CD4-positive, alpha-beta T cell treated with Interleukin-1 beta for 1 hour (primary cell): ENCODE data around the gene PSMC3.

ENCODE experiments used
- DNase-seq, 2 donors: peaks; one replicate each; pipeline ENCODE4 v3.0.0-alpha.2; 2020 to 2022

Gene PSMC3

DNA sequence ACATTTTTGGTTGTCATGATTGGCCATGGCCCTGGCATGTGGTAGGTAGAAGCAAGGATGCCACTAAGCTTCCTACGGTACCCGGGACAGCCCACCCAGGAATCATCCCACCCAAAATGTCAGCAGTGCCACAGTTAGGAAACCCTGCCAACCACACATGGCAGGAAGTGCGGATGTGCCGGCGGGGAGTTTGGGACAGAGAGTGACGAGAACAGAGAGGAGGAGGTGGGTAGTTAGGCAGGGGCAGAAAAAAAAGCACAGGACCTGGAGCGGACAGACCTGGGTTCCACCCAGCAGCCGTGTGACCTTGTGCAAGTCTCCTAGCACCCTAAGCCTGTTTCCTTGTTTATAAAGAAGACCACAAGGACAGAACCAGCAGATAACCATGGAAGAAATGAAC lies 51.2 kb downstream of the PSMC3 start:
- DNase-seq: no peak

DNA sequence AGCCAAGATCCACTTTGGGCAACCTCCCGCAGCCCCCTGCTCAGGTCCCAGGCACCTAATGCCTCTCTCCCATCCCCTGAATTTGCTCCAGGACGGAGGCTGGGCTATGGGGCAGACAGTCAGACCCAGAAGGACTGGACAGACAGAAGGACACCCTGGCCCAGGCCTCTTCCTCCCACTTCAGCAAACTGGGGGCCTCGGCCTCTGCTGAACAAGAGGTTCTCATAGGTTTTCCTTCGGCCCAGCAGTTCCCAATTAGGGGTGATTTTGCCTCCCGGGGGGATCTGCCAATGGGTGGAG lies 51.6 kb downstream of the PSMC3 start:
- no peak for DNase-seq

- DNase-seq: peak; percentile 79 to 84
Measured at GRCh38 chr11:47373876-47374719, 52.1 kb downstream of the PSMC3 start.

DNA sequence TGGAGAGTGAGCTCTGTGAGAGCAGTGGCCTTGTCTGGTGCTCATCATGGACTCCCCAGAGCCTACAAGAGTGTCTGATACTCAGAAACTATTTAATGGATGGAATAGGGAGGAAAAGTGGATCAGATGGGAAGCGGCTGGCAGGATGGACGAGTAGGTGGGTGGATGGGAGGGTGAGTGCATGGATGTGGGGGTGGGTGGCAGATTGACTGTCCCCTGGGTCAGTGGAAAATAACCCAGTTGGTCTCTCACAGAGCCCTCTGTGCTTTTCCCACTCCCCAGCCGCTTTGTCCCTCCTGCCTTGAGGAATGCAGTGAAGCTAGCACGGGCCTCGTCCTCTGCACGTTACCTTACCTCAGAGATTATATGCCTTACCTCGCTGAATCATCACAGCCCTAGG lies 53.8 kb downstream of the PSMC3 start:
- DNase-seq: no peak

DNA sequence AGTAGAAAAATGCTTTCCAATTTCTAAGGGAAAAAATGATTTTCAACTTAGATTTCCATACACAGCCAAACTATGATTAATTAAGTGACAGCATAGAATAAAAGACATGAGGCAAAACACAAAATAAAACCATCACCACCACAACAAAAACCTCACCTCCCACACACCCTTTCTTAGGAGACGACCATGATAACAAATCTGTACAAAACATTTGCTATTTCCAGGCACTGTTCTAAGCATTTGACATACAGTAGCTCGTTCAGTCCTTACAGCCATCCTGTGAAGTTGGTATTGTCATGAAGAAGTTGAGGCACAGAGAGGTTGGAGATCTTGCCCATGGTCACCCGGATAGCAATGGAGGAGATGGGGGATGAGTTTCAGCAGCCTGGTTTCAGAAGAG lies 56.6 kb downstream of the PSMC3 start:
- DNase-seq: no peak
